DMS114 treated with DMSO at 0.1 percent for 48 hours (cell line): ENCODE measurements around the gene RASGRF2.

Source experiments
- DNase-seq: peaks from one replicate; lab custom pipeline; 2025; ENCODE audit not compliant: unreplicated experiment; lab: John Stamatoyannopoulos, UW

Gene RASGRF2

GRCh38 chr5:81125959-81126358 lies 165.8 kb downstream of the RASGRF2 start:
- DNase-seq: no peak

- DNase-seq: no peak
Measured at GRCh38 chr5:81128416-81128815, 168.3 kb downstream of the RASGRF2 start.

DNA sequence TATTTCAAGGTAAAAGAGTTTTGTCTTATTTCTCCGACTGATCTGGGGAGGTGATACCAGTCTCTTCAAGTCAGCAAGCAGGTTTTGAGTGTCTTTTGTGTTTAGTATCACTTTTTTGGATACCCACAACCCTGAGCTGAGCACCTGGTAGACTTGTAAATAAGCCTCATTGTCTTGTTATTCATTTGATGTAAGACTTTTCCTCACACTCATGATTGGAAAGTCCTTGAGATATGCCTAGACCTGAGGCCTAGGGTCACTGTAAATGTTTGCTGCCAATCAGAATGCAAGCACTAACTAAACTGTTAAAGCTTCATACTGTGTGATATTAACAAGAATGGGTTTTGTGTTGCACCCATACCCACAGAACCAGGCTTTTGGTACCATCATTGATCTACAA lies 172.2 kb downstream of the RASGRF2 start:
- DNase-seq: no peak

- no peak for DNase-seq
Measured at GRCh38 chr5:81134066-81134465, 173.9 kb downstream of the RASGRF2 start.

GRCh38 chr5:81134566-81134965 lies 174.4 kb downstream of the RASGRF2 start:
- no peak for DNase-seq

DNA sequence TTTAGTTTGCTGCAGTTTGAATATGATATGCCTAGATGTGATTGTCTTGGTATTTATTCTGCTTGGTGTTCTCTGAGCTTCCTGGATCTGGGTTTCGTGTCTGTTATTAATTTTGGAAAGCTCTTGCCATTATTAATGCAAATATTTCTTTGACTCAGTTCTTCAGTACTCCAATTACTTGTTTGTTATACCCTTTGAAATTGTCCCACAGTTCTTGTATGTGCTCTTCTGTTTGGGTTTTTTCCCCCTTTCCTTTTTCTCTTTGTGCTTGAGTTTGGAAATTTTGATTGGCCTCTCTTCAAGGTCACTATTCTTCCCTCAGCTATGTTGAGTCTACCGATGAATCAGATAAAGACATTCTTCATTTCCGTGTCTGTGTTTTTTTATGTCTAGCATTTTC lies 176.4 kb downstream of the RASGRF2 start:
- no peak for DNase-seq

- no peak for DNase-seq
Measured at GRCh38 chr5:81137833-81138232, 177.7 kb downstream of the RASGRF2 start.

- no peak for DNase-seq
Measured at GRCh38 chr5:81140441-81140840, 180.3 kb downstream of the RASGRF2 start.

GRCh38 chr5:81140943-81141342 lies 180.8 kb downstream of the RASGRF2 start:
- no peak for DNase-seq

DNA sequence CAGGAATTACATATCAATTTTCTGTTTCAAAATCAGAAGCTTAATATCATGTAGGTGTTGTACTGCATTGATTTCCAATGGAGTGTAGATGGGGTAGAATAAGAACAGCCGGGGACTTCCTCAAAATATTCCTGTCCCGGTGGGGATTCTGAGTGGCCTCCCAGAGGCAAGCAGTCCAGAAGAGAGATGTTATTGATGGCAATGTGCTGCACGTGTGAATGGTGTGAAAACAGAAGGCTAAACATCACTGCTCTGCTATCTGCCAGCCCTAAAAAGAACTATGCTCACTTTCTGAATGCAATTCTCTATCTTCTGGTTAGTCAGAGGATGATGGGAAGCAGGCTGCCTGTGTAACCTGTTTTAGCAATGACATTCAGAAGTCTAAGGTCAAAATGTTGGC lies 181.9 kb downstream of the RASGRF2 start:
- DNase-seq: no peak

- DNase-seq: no peak
Measured at GRCh38 chr5:81145329-81145935, 185.3 kb downstream of the RASGRF2 start.

GRCh38 chr5:81146031-81146430 lies 185.9 kb downstream of the RASGRF2 start:
- DNase-seq: no peak

- DNase-seq: no peak
Measured at GRCh38 chr5:81147011-81147885, 187.1 kb downstream of the RASGRF2 start.

DNA sequence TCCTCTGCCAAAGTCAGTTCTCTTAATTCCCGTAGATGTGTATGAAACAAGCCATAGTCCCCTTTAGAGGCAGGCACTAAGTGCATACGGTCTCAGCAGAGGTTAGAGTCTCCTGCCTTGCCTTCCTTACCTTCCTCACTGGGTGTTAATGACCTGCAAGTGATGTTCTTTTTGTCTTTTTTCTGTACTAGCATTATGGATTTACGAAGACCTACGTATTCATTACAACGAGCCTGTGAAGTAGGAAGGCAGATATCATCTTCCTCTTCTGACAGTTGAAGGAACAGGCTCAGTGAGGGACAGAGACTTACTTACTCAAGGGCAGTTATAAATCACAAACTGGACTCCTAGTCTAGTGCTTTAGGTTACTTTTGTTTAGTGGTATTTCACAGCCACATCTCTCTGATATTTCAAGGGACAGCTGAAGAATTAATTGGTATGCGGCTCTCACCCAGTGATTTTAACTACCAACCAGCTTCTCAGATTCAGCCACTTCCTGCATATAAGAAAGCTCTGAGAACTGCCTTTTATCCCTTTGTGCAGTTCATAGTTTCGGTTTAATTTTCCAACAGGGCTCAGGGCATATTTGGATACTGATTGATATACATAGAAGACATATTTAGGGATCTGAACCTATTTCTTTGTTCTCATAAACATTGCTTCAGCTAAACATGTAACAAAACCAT lies 187.9 kb downstream of the RASGRF2 start:
- DNase-seq: no peak

DNA sequence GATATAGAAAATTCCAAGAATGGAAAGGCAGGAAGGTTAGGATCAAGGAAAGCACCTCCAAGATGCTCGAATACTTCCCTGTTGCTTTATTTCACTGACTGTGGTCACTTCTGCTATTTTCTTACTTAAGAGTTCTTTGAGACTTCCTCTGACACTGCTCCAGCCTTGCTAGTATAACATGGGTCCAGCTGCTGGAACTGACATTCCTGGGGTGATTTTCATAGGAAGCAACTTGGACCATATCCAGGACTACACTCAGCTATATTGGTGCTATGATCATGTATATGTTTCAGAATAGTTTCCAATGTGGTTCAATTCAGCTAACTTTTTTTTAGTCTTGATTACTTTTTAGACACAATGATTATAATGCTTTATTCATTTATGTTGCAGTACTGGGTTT lies 191.4 kb downstream of the RASGRF2 start:
- DNase-seq: no peak

DNA sequence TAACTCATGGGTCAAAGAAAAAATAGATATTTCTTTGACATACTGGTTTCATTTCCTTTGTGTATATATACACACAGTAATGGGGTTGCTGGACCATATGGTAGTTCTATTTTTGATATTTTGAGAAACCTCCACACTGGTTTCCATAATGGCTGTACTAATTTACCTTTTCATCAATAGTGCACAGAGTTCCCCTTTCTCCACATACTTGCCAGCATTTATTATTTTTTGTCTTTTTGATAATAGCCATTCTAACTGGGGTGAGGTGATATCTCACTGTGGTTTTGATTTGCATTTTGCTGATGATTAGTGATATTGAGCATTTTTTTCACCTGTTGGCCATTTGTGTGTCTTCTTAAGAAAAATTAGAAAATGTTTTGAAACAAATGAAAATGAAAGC lies 194.6 kb downstream of the RASGRF2 start:
- DNase-seq: no peak

DNA sequence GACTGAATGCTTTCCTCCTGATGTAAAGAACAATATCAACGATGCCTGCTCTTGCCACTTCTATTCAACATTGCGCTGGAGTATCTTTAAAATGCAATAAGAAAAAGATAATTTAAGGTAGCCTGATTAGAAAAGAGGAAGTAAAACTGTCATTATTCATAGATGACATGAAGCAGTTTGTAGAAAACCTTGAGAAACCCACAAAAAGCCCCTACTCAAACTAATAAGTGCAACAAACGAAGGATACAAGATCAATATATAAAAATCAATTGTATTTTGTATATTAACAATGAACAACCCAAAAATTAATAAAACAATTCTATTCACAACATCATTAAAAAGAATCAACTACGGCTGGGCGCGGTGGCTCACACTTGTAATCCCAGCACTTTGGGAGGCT lies 196.6 kb downstream of the RASGRF2 start:
- DNase-seq: no peak

GRCh38 chr5:81161012-81161601 lies 200.9 kb downstream of the RASGRF2 start:
- DNase-seq: no peak

GRCh38 chr5:81162501-81162900 lies 202.3 kb downstream of the RASGRF2 start:
- no peak for DNase-seq

DNA sequence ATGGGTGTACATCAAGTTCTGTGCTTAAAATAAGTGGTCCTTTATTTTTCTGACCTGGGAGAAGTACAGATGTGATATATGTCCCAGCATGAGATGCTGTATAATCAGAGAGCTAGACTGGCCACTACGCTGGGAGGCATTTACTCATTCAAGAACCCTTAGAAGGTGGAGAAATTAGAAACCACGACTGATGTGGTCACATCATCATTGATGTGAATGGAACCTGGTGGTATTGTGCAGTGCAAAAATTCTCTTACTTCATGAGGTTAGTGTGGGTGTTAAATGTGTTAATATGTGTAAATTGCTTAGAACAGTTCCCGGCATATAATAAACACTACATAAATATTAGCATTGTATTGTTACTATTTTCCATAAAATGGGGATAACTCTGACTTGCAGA lies 203.5 kb downstream of the RASGRF2 start:
- DNase-seq: no peak

- no peak for DNase-seq
Measured at GRCh38 chr5:81164476-81164875, 204.3 kb downstream of the RASGRF2 start.

- no peak for DNase-seq
Measured at GRCh38 chr5:81164936-81165335, 204.8 kb downstream of the RASGRF2 start.
